ENCODE data around the gene CXCR5.
A peak's percentile ranks its signal among the peaks of the same experiment; 100 is the strongest.

The CXCR5 gene

GRCh38 chr11:118899706-118900360 is 16.1 kb downstream of the CXCR5 start:
- DNase-seq: no peak

- no peak for DNase-seq
These were observed 17.1 kb downstream of the CXCR5 start for GRCh38 chr11:118900535-118901384.

DNA sequence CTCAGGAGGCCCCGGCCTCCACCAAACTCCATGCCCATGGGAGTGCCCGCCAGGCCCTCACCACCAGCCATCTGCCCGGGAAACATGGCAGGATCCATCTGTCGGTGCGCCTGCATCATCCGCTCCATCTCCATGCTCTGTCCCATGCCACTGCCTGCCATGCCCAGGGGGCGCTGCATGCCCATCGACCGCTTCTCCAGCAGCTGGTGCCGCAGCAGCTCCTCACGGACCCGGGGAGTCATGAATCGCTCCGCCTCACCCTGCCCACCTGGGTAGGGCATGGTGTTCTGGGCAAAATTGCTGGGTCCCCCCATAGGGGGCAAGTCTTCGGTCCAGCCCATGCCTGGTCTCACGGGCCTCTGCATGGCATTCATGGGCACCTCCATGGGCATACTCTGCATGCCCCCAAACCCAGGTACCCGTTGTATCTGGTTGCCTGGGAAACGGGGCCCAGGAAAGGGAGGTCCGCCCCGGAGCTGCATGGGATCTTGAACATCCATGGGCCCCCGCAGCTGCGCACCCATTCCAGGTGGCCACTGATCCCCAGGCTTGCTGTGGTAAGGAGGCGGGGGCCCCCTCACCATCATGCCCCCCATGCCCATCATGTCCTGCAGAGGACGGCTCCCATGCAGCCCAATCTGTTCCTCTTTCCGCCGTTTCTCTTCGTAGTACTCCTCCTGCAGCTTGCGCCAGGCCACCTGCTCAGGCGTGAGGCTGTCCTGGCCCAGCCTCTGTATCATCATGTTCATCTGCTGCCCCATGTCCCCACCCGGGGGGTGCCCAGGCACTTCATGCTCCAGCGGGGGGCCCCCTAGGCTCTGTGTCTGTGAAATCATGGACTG is 18.0 kb downstream of the CXCR5 start:
- no peak for DNase-seq

GRCh38 chr11:118902336-118903203 is 18.9 kb downstream of the CXCR5 start:
- DNase-seq: no peak

DNA sequence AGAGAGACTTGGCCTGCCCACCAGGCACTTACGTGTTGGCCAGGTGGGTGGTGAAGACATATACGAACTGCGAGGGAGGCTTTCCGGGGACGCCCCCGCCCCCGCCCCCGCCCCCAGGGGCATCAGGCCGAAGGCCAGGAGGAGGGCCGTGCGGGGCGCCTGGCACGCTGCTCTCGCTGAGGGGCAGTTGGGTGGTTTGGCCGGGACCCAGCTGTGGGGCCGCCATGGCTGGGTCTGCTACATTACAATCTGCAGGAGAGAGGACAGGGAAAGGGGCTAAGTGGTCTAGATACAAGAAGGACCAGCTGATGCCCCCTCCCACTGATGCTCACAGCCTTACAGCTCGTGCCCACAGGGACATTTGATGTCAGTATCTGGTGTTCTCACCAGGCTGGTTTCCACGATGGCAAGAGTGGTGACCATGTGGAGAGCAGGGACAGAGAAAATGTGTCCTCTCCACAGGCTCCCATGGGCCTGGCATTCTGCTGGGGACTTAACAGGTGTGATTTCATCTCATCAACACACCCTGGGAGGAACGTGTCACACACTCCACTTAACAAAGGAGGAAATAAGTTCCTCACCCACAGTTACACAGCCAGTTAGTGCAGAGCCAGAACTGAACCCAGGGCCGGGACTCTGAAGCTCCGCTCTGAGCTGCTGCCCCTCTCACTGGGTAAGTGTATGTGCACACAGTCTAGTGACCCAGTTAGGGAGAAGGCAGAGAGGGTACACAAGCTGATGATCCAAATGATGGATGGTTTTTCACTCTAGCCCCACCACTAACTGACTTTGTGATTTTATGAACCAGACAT is 19.7 kb downstream of the CXCR5 start:
- DNase-seq: no peak

DNA sequence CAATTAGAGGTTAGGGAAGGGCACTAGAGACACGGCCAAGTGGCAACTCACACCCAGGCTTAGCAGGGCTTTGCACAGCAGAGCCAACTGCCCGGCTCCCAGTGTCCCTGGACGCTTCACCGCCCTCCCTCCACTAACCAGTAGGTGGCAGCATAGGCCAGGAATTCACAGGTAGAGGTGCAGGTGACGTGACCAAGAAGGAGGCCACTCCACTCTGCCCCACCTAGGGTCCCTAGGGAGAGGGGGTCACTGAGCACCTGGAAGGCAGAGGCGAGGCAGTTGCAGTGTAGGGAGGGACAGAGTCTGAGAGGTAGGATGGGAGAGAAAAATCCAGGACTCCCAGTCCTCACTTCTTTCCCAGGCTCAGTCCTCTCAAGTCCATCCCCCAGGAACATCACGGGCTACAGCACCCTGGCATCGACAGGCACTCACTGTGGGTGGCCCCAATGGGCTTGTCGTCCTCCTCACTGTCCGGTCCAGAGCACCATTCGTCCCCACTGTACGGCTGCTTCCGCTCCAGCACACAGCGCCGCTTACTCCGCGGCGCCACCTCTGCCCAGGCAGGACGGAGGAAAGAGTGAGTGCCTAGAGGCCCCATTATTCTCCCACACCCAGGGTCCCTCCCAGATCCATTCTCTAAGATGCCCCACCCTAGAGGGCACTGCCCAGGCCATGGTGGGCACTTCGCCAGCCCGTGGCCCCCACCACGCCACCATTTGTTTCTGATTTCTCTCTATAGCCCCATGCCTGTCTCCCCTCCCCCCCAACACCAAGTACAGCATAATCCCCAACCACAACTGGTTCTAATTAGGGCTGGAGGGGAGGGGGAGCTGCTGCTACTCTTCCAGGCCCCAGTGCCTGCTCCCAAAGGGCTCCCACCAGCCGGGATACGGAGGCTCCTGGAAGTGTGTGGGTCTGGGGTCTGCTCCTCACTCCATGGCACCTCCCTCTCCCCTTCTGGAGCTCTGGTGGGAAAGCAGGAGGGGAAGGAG is 23.7 kb downstream of the CXCR5 start:
- peak; percentile 46 for DNase-seq

DNA sequence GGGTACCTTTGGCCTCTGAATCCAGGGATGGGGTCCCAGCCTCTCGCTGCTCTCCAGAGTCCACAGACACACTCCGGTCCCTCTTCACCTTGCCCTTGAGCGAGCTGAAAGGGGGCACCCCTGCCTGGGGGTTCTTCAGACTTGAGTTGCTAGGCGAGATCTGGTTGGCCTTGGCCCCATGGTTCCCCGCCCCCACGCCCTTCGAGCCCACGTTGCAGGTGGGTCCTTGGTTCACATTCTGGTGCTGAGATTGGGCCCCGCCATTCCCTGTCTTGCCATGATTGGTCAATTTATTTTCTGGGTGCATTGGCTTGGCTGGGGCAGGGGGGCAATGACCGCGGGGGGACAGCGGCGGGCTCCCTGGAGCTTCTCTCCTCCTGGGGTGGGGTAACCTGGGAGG is 24.6 kb downstream of the CXCR5 start:
- DNase-seq: no peak

GRCh38 chr11:118908901-118909618 is 25.4 kb downstream of the CXCR5 start:
- peak; percentile 19 for DNase-seq

GRCh38 chr11:118909619-118910308 is 26.1 kb downstream of the CXCR5 start:
- no peak for DNase-seq

DNA sequence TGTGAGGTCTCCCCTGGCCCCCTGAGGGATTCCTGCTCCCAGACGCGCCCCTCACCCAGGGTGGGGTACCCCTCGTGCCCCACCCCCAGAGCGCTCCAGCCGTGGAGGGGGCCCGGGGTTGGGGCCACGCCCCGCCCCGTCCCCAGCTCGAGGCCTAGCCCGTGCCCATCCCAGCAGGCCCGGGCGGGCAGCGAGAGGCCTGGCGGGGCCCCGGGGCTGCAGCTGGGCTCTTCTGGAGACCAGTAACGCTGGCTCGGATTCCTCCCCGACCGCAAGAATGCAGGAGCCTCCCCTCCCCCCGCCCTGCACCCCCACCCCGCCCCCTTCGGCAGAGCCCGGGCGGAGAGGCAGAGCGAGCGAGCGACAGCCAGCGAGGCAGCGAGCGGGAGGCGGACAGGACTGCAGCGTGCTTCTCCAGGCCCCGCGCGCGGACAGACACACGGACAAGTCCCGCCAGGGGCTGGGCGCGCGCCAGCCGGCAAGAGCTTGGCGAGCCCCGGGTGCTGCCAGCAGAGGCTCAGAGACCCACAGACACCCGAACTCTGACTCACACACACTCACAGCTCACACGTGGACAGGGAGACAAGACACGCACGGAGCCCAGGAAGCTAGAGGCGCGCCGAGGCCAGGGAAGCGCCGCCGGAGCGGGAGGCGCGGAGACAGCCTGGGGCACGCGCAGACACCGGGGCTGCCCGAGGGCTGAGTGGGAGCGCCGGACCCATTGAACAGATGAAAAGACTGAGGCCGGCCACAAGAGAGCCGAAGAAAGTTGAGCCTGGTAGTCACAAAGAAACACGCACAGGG is 26.8 kb downstream of the CXCR5 start:
- DNase-seq: no peak

DNA sequence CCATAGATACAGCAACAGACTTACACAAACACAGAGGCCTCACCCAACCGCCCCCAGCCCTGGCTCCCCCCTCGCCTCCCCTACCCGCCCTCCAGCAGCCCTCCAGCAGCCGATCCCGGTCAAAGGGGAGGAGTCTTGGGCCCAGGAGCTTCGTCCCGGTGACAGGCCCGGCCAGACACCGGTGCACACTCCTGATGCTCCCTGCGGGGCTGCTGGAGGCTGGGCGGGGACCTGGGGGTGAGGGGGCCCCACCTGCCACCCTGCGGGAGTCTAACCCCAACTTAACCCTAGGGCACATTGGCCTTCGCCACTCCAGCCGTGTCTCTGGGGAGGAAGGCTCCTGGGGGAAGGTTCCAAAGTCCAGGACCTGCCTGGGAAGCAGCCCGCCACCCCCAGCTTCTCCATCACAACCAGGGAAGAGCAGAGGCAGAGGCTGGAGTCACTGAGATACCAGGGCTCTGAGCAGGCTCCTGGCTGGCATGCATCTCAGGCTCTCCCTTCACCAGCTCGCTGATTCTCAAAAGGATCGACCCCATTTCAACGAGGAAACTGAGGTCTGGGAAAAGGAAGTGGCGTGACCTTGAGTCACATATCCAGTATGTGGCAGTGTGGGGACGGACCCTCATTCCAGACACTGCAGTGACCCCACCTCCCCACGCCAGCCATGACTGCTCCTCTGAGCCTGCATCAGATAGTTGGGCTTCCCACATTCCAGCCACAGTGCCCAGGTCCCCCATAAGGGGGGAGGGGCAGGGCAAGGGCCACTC is 27.6 kb downstream of the CXCR5 start:
- DNase-seq: no peak

- DNase-seq: no peak
These were observed 28.4 kb downstream of the CXCR5 start for GRCh38 chr11:118911880-118912741.

DNA sequence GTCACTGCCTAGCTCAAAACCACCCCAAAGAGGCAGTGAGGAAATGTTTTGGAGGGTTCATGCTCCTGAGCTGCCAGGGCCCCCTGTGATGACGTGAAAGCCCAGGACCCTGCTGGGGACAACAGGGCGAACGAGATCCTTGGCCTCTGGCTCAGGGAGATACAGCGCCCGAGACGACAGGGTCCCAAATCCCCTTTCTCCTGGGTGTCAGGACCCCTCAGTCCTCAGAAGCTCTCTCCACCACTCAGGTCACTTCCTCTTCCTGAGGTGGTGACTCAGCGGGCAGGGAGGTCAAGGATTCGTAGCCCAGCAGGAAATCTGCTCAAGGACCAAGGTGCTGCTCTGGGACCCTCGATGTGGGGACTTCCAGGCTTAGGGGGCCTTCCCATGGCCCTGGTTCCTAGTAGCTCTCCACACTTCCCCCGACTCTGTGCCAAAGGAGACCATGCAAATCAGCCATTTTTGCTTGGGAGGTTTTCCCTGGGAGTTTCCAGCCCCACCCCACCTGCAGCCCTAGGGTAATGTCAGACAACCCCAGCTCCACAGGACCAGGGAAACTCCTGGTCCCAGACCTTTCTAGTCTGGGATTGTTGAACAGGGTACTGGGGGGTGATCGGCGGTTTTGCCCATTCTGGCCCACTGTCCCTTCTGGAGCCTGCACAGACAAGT is 29.2 kb downstream of the CXCR5 start:
- DNase-seq: no peak

GRCh38 chr11:118913411-118914125 is 29.9 kb downstream of the CXCR5 start:
- DNase-seq: no peak

Data from SHP77 treated with DMSO at 0.1 percent for 48 hours (cell line).